PC-9 (cell line): Measurements from ENCODE around the gene TAF7. TPM values are rescaled to one million over a fixed set of nuclear protein-coding genes. Genes with fewer than 3 reads are reported as not detected.
"Not testable (repeated sequence)": the region's sequence is repeated elsewhere in the genome, so short reads cannot be mapped to it uniquely, and the experiment has no call there.

Experiments
- BruUV-seq: library from RNA; stranded (reverse); fragments of 400-500 nt; replicated peaks from 2 replicates; lab custom pipeline; 2021; lab: Mats Ljungman, UMichigan
- CTCF ChIA-PET: fragments of 300-600 bp; sonication (Branson Sonifier 250); formaldehyde crosslinking; loops from one replicate; lab custom pipeline; 2022; ENCODE audit warnings: antibody characterized with exemption; lab: Charles Lee
- POLR2A ChIA-PET: fragments of 300-600 bp; sonication (Branson Sonifier 250); formaldehyde crosslinking; loops from one replicate; lab custom pipeline; 2022; ENCODE audit warnings: antibody characterized with exemption; ENCODE audit not compliant: unreplicated experiment; lab: Charles Lee
- DNase-seq, 2 experiments: peaks; one replicate each; pipeline versions ENCODE4 v3.0.0 to v3.0.0-alpha.2; 2015 to 2022; ENCODE audit warnings: mixed read lengths in 1 of 2
- H2AFZ ChIP-seq: fragments of 200-600 bp; sonication (generic); 2 replicates; pipeline ENCODE4 v1.8.1; 2017; ENCODE audit warnings: antibody characterized with exemption
- H3F3A ChIP-seq: fragments of 200-600 bp; sonication (generic); 2 replicates; pipeline ENCODE4 v1.8.1; 2017; ENCODE audit warnings: antibody characterized with exemption, mild to moderate bottlenecking, low read depth; ENCODE audit not compliant: insufficient read depth
- H3K27ac ChIP-seq: fragments of 200-600 bp; sonication (generic); 2 replicates; pipeline ENCODE4 v1.6.1; 2016; ENCODE audit warnings: mixed run types
- H3K27me3 ChIP-seq: fragments of 200-600 bp; sonication (generic); 2 replicates; pipeline ENCODE4 v1.6.1; 2016; ENCODE audit warnings: low read depth, mixed run types; ENCODE audit not compliant: insufficient read depth
- H3K36me3 ChIP-seq: fragments of 200-600 bp; sonication (generic); 2 replicates; pipeline ENCODE4 v1.6.1; 2016; ENCODE audit warnings: low read depth, mixed run types
- H3K4me1 ChIP-seq: fragments of 200-600 bp; sonication (generic); replicated peaks from 2 replicates; pipeline ENCODE4 v1.6.1; 2016; ENCODE audit warnings: mixed run types; ENCODE audit not compliant: insufficient read depth
- H3K4me2 ChIP-seq: fragments of 200-600 bp; sonication (generic); 2 replicates; pipeline ENCODE4 v1.6.1; 2017; ENCODE audit warnings: mixed run types
- H3K4me3 ChIP-seq: fragments of 200-600 bp; sonication (generic); 2 replicates; pipeline ENCODE4 v1.6.1; 2016; ENCODE audit warnings: mixed run types
- H3K79me2 ChIP-seq: fragments of 200-600 bp; sonication (generic); 2 replicates; pipeline ENCODE4 v1.6.1; 2017; ENCODE audit warnings: low read depth, mixed run types
- H3K9me2 ChIP-seq: fragments of 200-600 bp; sonication (generic); 2 replicates; pipeline ENCODE4 v1.8.1; 2017; ENCODE audit warnings: mild to moderate bottlenecking; ENCODE audit not compliant: insufficient read depth
- H3K9me3 ChIP-seq: fragments of 200-600 bp; sonication (generic); 2 replicates; pipeline ENCODE4 v1.8.1; 2016; ENCODE audit warnings: low read depth; ENCODE audit not compliant: insufficient read depth
- H4K20me1 ChIP-seq: fragments of 200-600 bp; sonication (generic); 2 replicates; pipeline ENCODE4 v1.8.1; 2017; ENCODE audit not compliant: insufficient read depth
- CTCF ChIP-seq: fragments of 200-600 bp; sonication (generic); conservative IDR thresholded peaks from 2 replicates; pipeline ENCODE4 v1.6.1; 2017; ENCODE audit warnings: mixed run types, antibody characterized with exemption, mild to moderate bottlenecking, moderate library complexity
- EZH2 ChIP-seq: fragments of 200-600 bp; sonication (generic); IDR thresholded peaks from 2 replicates; pipeline ENCODE4 v1.8.0; 2017; ENCODE audit warnings: antibody characterized with exemption, low read depth
- intact Hi-C: fragments of 100-400 bp; cut with micrococcal nuclease; formaldehyde crosslinking; loops from one replicate; pipeline ENCODE4 v1.10.0; 2022; ENCODE audit not compliant: unreplicated experiment
- total RNA-seq: library from RNA; stranded (reverse); gene quantifications from 2 replicates; pipeline ENCODE4 v1.2.3, GENCODE V29; 2021

TAF7 gene
- total RNA-seq, 1 experiment from 2014 or later: 57.6 TPM

GRCh38 chr5:141349917-141350619 is 29.5 kb upstream of the TAF7 start, which contains the start of gene PCDHGB1:
Gene PCDHGB1 (plus strand): TSS chr5:141350099. CDS start chr5:141350261, 162 bp downstream.
- H3K79me2 ChIP-seq: no peaks in the 10 kb centered on the region
- no peaks in the 10 kb centered on the region for H3K9me3 ChIP-seq
- H3K9me2 ChIP-seq: no peaks in the 10 kb centered on the region
- no TSS peak for BruUV-seq
- TF ChIP-seq CTCF (peak; percentile 44), EZH2 (no peak)
- H3F3A ChIP-seq: no peaks in the 10 kb centered on the region
- no peaks in the 10 kb centered on the region for H3K27me3 ChIP-seq
- peak within 1 kb of the TSS; percentile 60; the same call in 1 of the 2 replicates for H2AFZ ChIP-seq
- ChIA-PET CTCF (no interaction called here), POLR2A (no interaction called here)
- H3K4me3 ChIP-seq: no peak within 1 kb of the TSS
- no peaks in the 10 kb centered on the region for H4K20me1 ChIP-seq
- H3K36me3 ChIP-seq: no peaks in the 10 kb centered on the region
- intact Hi-C loops: loop anchor here (5.0 kb wide), 1 partner anchor 212 kb away; no protein-coding TSS in a partner anchor
- no peak within 1 kb of the TSS for H3K4me2 ChIP-seq
- no peaks in the 10 kb centered on the region for H3K4me1 ChIP-seq
- DNase-seq: peak in 1 of 2 experiments; percentile 33
- H3K27ac ChIP-seq: no peak within 1 kb of the TSS

DNA sequence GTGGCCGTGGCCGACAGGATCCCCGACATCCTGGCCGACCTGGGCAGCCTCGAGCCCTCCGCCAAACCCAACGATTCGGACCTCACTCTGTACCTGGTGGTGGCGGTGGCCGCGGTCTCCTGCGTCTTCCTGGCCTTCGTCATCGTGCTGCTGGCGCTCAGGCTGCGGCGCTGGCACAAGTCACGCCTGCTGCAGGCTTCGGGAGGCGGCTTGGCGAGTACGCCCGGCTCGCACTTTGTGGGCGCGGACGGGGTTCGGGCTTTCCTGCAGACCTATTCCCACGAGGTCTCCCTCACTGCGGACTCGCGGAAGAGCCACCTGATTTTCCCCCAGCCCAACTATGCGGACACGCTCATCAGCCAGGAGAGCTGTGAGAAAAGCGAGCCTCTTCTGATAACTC is 25.4 kb upstream of the TAF7 start:
- H3K9me3 ChIP-seq, CTCF ChIA-PET, H4K20me1 ChIP-seq, BruUV-seq, H3K27me3 ChIP-seq, H3K4me1 ChIP-seq, H3K36me3 ChIP-seq, H3K79me2 ChIP-seq, H2AFZ ChIP-seq, DNase-seq, H3K27ac ChIP-seq, H3K9me2 ChIP-seq, intact Hi-C loops, H3K4me3 ChIP-seq, H3K4me2 ChIP-seq, H3F3A ChIP-seq: not testable (repeated sequence)
- POLR2A ChIA-PET: interaction anchor here (0.6 kb wide), 1 partner anchor 175 kb away, joined by 4 read pairs; no protein-coding TSS in a partner anchor

DNA sequence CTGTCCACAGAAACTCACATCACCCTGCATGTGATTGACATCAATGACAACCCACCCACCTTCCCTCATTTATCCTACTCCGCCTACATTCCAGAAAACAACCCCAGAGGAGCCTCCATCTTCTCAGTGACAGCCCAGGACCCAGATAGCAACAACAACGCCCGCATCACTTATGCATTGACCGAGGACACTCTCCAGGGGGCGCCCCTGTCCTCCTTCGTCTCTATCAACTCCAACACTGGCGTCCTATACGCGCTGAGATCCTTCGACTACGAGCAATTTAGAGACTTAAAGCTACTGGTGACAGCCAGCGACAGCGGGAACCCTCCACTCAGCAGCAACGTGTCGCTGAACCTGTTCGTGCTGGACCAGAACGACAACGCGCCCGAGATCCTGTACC is 24.7 kb upstream of the TAF7 start:
- TF ChIP-seq EZH2 (no peak), CTCF (no peak)
- ChIA-PET POLR2A (no interaction called here), CTCF (no interaction called here)
- no peak overlapping the region for H3K4me3 ChIP-seq
- peaks cover 4% of the 10 kb centered on the region; the same call in 1 of the 2 replicates for H3K9me3 ChIP-seq
- DNase-seq: no peak
- H3K9me2 ChIP-seq: no peaks in the 10 kb centered on the region
- no peak overlapping the region for H3K4me2 ChIP-seq
- no peaks in the 10 kb centered on the region for H3K27me3 ChIP-seq
- H3K79me2 ChIP-seq: no peaks in the 10 kb centered on the region
- intact Hi-C loops: no loop called here
- H2AFZ ChIP-seq: no peak overlapping the region
- no peak overlapping the region for H3K27ac ChIP-seq
- no peaks in the 10 kb centered on the region for H3K4me1 ChIP-seq
- no TSS peak for BruUV-seq
- no peaks in the 10 kb centered on the region for H3K36me3 ChIP-seq
- H4K20me1 ChIP-seq: no peaks in the 10 kb centered on the region
- H3F3A ChIP-seq: no peaks in the 10 kb centered on the region
